Lower lobe of right lung (tissue), 2 donors: ENCODE measurements around the gene SARS1. TPM values are rescaled to one million over a fixed set of nuclear protein-coding genes. Genes with fewer than 3 reads are reported as not detected.

Experiments used
- ATAC-seq, 2 donors: fragments of 200-7000 bp; cut with Tn5 transposase; one replicate each; pipeline ENCODE4 v1.9.1; 2020 to 2022; ENCODE audit warnings: mild to moderate bottlenecking in 2 of 2, moderate library complexity in 2 of 2
- DNase-seq: peaks from one replicate; pipeline ENCODE4 v3.0.0-alpha.2; 2020
- H3K27ac ChIP-seq: fragments of 200-600 bp; one replicate; pipeline ENCODE4 v1.8.0; 2022
- H3K27me3 ChIP-seq: fragments of 200-600 bp; one replicate; pipeline ENCODE4 v1.8.0; 2022; ENCODE audit warnings: low read depth
- H3K36me3 ChIP-seq: fragments of 200-600 bp; one replicate; pipeline ENCODE4 v1.8.0; 2022; ENCODE audit warnings: mild to moderate bottlenecking
- H3K4me1 ChIP-seq: fragments of 200-600 bp; one replicate; pipeline ENCODE4 v1.8.0; 2022
- H3K4me3 ChIP-seq: fragments of 200-600 bp; one replicate; pipeline ENCODE4 v1.8.0; 2022; ENCODE audit warnings: mild to moderate bottlenecking
- H3K9me3 ChIP-seq: fragments of 200-600 bp; one replicate; pipeline ENCODE4 v1.8.0; 2022
- intact Hi-C: fragments of 100-400 bp; cut with DNase I; formaldehyde crosslinking; loops from one replicate; pipeline ENCODE4 v1.11.0; 2022
- total RNA-seq: library from RNA; stranded (reverse); fragmentation: NEBNext Ultra II Directional; extraction: Animal tissue kit (Norgen Biotek cat#: 25700); gene quantifications from one replicate; pipeline ENCODE4 v1.2.1, GENCODE V29; 2021
- TF ChIP-seq, protein P1 (sequence below): fragments of 200-600 bp; IDR thresholded peaks from one replicate; pipeline ENCODE4 v1.8.0; 2022; ENCODE audit warnings: antibody characterized with exemption, mild to moderate bottlenecking
- donor health status: DM: no; HTN: yes; CAD: no; lungs with severe emphysema.

SARS1 gene
- total RNA-seq, 1 donor from 2014 or later, result 188 TPM

- DNase-seq (peak; percentile 55), ATAC-seq (peak; percentile 80 to 85)
- Histone ChIP-seq H3K9me3 (no peaks in the 10 kb centered on the region), H3K27me3 (no peaks in the 10 kb centered on the region), H3K4me1 (peaks cover 36% of the 10 kb centered on the region), H3K27ac (no peak overlapping the region), H3K36me3 (no peaks in the 10 kb centered on the region), H3K4me3 (no peak overlapping the region)
- intact Hi-C loops, result no loop called here
- TF ChIP-seq, protein P1, sequence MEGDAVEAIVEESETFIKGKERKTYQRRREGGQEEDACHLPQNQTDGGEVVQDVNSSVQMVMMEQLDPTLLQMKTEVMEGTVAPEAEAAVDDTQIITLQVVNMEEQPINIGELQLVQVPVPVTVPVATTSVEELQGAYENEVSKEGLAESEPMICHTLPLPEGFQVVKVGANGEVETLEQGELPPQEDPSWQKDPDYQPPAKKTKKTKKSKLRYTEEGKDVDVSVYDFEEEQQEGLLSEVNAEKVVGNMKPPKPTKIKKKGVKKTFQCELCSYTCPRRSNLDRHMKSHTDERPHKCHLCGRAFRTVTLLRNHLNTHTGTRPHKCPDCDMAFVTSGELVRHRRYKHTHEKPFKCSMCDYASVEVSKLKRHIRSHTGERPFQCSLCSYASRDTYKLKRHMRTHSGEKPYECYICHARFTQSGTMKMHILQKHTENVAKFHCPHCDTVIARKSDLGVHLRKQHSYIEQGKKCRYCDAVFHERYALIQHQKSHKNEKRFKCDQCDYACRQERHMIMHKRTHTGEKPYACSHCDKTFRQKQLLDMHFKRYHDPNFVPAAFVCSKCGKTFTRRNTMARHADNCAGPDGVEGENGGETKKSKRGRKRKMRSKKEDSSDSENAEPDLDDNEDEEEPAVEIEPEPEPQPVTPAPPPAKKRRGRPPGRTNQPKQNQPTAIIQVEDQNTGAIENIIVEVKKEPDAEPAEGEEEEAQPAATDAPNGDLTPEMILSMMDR, result peak; percentile 70
Observed at GRCh38 chr1:109193653-109194590, 19.8 kb upstream of the SARS1 start.

- intact Hi-C loops, result no loop called here
- ATAC-seq, result peak; percentile 61 to 72
- Histone ChIP-seq H3K27me3 (no peaks in the 10 kb centered on the region), H3K4me3 (no peak overlapping the region), H3K4me1 (peaks cover 33% of the 10 kb centered on the region), H3K27ac (no peak overlapping the region), H3K9me3 (no peaks in the 10 kb centered on the region), H3K36me3 (no peaks in the 10 kb centered on the region)
- TF ChIP-seq, protein P1, result no peak
- no peak for DNase-seq
Observed at GRCh38 chr1:109197158-109198042, 16.3 kb upstream of the SARS1 start.

- no peak for DNase-seq
- no peak overlapping the region for H3K4me3 ChIP-seq
- no peaks in the 10 kb centered on the region for H3K9me3 ChIP-seq
- H3K27me3 ChIP-seq, result no peaks in the 10 kb centered on the region
- intact Hi-C loops, result no loop called here
- TF ChIP-seq, protein P1, result no peak
- ATAC-seq, result peak; percentile 31 to 33
- H3K36me3 ChIP-seq, result no peaks in the 10 kb centered on the region
- no peak overlapping the region for H3K27ac ChIP-seq
- peaks cover 27% of the 10 kb centered on the region for H3K4me1 ChIP-seq
Observed at GRCh38 chr1:109198043-109198695, 15.5 kb upstream of the SARS1 start.

DNA sequence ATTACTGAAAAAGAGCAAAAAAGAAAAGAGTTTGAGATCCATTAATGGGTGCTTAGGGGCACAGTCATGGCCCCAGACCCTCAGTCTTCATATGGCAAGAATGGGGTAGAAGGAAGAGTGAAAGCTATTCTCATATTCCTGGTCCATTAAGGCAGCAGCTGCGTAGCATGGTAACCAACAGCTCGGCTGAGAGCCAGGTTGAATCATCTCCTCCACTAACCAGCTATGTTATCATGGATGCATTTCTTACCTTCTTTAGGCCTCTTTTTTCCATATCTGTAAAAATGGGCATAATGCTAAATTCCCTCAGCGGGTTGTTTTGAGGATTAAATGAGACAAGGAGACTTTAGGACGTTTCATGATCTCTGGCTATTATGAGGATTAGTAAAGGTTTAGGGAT lies 15.0 kb upstream of the SARS1 start:
- DNase-seq (no peak), ATAC-seq (no peak)
- H3K4me1 ChIP-seq, result peaks cover 21% of the 10 kb centered on the region
- H3K27ac ChIP-seq, result no peak overlapping the region
- no peaks in the 10 kb centered on the region for H3K36me3 ChIP-seq
- no peaks in the 10 kb centered on the region for H3K9me3 ChIP-seq
- no peaks in the 10 kb centered on the region for H3K27me3 ChIP-seq
- intact Hi-C loops, result no loop called here
- no peak overlapping the region for H3K4me3 ChIP-seq
- TF ChIP-seq, protein P1, result no peak

GRCh38 chr1:109199710-109200109 lies 14.0 kb upstream of the SARS1 start:
- Histone ChIP-seq H3K36me3 (no peaks in the 10 kb centered on the region), H3K27ac (no peak overlapping the region), H3K4me3 (no peak overlapping the region), H3K27me3 (no peaks in the 10 kb centered on the region), H3K9me3 (no peaks in the 10 kb centered on the region), H3K4me1 (peaks cover 15% of the 10 kb centered on the region)
- intact Hi-C loops, result no loop called here
- TF ChIP-seq, protein P1, result no peak
- ATAC-seq (no peak), DNase-seq (no peak)
